Smooth muscle cell (in vitro differentiated cells): Measurements from ENCODE around the gene TMEM190. TPM values are rescaled to one million over a fixed set of nuclear protein-coding genes. Genes with fewer than 3 reads are reported as not detected.

Experiments
- DNase-seq: peaks from one replicate; lab custom pipeline; 2025; ENCODE audit not compliant: unreplicated experiment; lab: John Stamatoyannopoulos, UW
- H2AFZ ChIP-seq: fragments of 200-600 bp; sonication (generic); 2 replicates; pipeline ENCODE4 v1.6.0; 2016; ENCODE audit warnings: antibody characterized with exemption, low read depth, mild to moderate bottlenecking
- H3F3A ChIP-seq: fragments of 200-600 bp; sonication (generic); 2 replicates; pipeline ENCODE4 v1.6.0; 2017; ENCODE audit warnings: antibody characterized with exemption, low read depth
- H3K27ac ChIP-seq: fragments of 200-600 bp; sonication (generic); 2 replicates; pipeline ENCODE4 v1.5.1; 2016; ENCODE audit warnings: low read depth, mild to moderate bottlenecking
- H3K27me3 ChIP-seq: fragments of 200-600 bp; sonication (generic); 2 replicates; pipeline ENCODE4 v1.6.1; 2016; ENCODE audit warnings: low read depth, mild to moderate bottlenecking
- H3K36me3 ChIP-seq: fragments of 200-600 bp; sonication (generic); 2 replicates; pipeline ENCODE4 v1.5.1; 2016; ENCODE audit warnings: low read depth
- H3K4me1 ChIP-seq: fragments of 200-600 bp; sonication (generic); 2 replicates; pipeline ENCODE4 v1.5.1; 2016; ENCODE audit warnings: low read depth
- H3K4me2 ChIP-seq: fragments of 200-600 bp; sonication (generic); 2 replicates; pipeline ENCODE4 v1.6.0; 2016; ENCODE audit warnings: mild to moderate bottlenecking
- H3K4me3 ChIP-seq: fragments of 200-600 bp; sonication (generic); 2 replicates; pipeline ENCODE4 v1.5.1; 2016; ENCODE audit warnings: mild to moderate bottlenecking
- H3K79me2 ChIP-seq: fragments of 200-600 bp; sonication (generic); 2 replicates; pipeline ENCODE4 v1.6.0; 2016; ENCODE audit warnings: low read depth, mild to moderate bottlenecking
- H3K9ac ChIP-seq: fragments of 200-600 bp; sonication (generic); 2 replicates; pipeline ENCODE4 v1.6.0; 2016; ENCODE audit warnings: low read depth
- H3K9me3 ChIP-seq: fragments of 200-600 bp; sonication (generic); replicated peaks from 2 replicates; pipeline ENCODE4 v1.5.1; 2016; ENCODE audit warnings: low read depth
- H4K20me1 ChIP-seq: fragments of 200-600 bp; sonication (generic); 2 replicates; pipeline ENCODE4 v1.6.0; 2016; ENCODE audit warnings: low read depth
- WGBS: methylation state at CpG from one replicate; pipeline ENCODE4 v1.1.7; 2016; ENCODE audit warnings: low lambda C conversion rate; 5-methylcytosine and 5-hydroxymethylcytosine counted together
- polyA plus RNA-seq: library from polyadenylated mRNA; unstranded; fragments of >200 nt; fragmentation: Nextera tagmentation; extraction: Ambion mirVana; gene quantifications from 2 replicates; pipeline ENCODE4 v1.2.1, GENCODE V29; 2016
- total RNA-seq: library from RNA; depleted of rRNA; stranded (reverse); fragments of >200 nt; gene quantifications from 2 replicates; pipeline ENCODE4 v1.2.3, GENCODE V29; 2014
- TF ChIP-seq, protein P1 (sequence below): fragments of 200-600 bp; sonication (generic); IDR thresholded peaks from 2 replicates; pipeline ENCODE4 v1.5.1; 2017; ENCODE audit warnings: borderline replicate concordance, mild to moderate bottlenecking, antibody characterized with exemption; ENCODE audit not compliant: insufficient read depth, poor library complexity, severe bottlenecking

The TMEM190 gene
- total and polyA plus RNA-seq, 2 experiments from 2014 or later: 8.2 TPM; not detected in 1

DNA sequence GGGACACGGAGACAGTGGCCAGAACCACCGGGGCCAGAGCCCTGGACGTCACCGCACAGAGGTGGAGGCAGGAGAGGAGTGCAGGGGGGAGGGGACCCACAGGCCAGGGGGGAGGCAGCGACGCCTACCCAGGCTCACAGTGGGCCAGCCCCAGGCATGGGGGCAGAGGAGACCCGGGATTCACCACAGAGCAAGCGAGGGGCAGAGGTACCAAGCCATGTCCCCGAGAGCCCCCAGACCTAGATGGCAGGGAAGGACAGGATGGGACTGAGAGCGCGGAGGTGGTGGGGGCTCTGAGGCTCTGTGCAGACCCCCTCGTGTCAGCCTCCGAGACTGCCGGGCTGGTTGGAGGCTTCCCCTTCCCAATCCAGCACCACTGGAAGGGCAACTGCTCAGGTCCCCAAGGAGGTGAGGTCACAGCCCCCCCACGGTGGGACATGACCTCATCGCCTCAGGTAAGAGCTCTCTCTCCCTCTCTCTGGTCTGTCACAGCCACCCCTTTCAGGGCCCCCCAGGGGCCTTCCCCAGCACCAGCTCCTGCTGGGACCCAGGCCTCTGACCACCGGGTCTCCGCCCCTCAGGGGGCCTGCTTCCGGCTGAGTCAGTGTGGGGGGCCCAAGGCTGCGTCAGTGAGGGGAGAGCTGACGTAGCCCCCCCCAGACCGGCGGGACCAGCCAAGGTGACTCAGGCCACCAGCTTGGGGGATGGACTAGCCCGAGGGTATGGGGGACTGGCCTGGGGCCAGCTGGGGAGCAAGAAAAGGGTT, 4.1 kb upstream of the TMEM190 start:
- H3K36me3 ChIP-seq: no peaks in the 10 kb centered on the region
- peak overlapping the region; percentile 83 for H3K9ac ChIP-seq
- H3K79me2 ChIP-seq: peaks cover 4% of the 10 kb centered on the region
- TF ChIP-seq, protein P1, sequence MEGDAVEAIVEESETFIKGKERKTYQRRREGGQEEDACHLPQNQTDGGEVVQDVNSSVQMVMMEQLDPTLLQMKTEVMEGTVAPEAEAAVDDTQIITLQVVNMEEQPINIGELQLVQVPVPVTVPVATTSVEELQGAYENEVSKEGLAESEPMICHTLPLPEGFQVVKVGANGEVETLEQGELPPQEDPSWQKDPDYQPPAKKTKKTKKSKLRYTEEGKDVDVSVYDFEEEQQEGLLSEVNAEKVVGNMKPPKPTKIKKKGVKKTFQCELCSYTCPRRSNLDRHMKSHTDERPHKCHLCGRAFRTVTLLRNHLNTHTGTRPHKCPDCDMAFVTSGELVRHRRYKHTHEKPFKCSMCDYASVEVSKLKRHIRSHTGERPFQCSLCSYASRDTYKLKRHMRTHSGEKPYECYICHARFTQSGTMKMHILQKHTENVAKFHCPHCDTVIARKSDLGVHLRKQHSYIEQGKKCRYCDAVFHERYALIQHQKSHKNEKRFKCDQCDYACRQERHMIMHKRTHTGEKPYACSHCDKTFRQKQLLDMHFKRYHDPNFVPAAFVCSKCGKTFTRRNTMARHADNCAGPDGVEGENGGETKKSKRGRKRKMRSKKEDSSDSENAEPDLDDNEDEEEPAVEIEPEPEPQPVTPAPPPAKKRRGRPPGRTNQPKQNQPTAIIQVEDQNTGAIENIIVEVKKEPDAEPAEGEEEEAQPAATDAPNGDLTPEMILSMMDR: no peak
- peaks cover 10% of the 10 kb centered on the region for H4K20me1 ChIP-seq
- 38% methylated on average over 23 of the region's 24 CpGs for WGBS
- H3K27ac ChIP-seq: peak overlapping the region; percentile 97
- peak overlapping the region; percentile 76 for H3K4me2 ChIP-seq
- H3F3A ChIP-seq: peaks cover 17% of the 10 kb centered on the region
- DNase-seq: peak; percentile 62
- no peak overlapping the region for H2AFZ ChIP-seq
- no peaks in the 10 kb centered on the region for H3K27me3 ChIP-seq
- peaks cover 36% of the 10 kb centered on the region for H3K4me1 ChIP-seq
- H3K9me3 ChIP-seq: no peaks in the 10 kb centered on the region
- no peak overlapping the region for H3K4me3 ChIP-seq

DNA sequence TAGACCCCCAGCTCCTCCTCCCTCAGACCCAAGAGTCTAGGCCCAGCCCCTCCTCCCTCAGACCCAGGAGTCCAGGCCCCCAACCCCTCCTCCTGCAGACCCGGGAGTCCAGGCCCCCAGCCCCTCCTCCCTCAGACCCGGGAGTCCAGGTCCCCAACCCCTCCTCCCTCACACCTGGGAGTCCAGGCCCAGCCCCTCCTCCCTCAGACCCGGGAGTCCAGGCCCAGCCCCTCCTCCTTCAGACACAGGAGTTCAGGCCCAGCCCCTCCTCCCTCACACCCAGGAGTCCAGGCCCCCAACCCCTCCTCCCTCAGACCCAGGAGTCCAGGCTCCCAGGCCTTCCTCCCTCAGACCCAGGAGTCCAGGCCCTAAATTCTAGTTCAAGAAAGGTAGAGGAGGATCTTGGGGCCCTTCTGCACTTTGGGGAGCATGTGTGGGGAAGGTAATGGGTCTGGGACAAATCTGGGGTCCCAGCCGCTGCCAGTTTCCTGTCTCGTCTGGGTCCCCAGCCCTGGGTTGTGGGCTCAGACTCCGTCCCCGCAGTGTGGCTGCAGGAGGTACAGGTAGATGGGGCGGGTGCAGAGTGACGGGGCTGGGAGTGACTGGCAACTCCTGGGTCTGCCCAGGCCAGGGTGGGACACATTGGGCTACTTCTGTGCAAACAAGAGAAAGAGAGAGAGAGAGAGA, 3.2 kb upstream of the TMEM190 start:
- no peak overlapping the region for H2AFZ ChIP-seq
- H3K27ac ChIP-seq: peak overlapping the region; percentile 97
- no peak overlapping the region for H3K4me3 ChIP-seq
- peak overlapping the region; percentile 76 for H3K4me2 ChIP-seq
- H4K20me1 ChIP-seq: peaks cover 6% of the 10 kb centered on the region
- WGBS: 52% methylated on average over 7 of the region's 9 CpGs
- H3K36me3 ChIP-seq: no peaks in the 10 kb centered on the region
- H3F3A ChIP-seq: peaks cover 14% of the 10 kb centered on the region
- H3K9ac ChIP-seq: peak overlapping the region; percentile 83
- peaks cover 42% of the 10 kb centered on the region for H3K4me1 ChIP-seq
- H3K27me3 ChIP-seq: no peaks in the 10 kb centered on the region
- H3K79me2 ChIP-seq: peaks cover 4% of the 10 kb centered on the region
- no peak for DNase-seq
- H3K9me3 ChIP-seq: no peaks in the 10 kb centered on the region
- TF ChIP-seq, protein P1: no peak

DNA sequence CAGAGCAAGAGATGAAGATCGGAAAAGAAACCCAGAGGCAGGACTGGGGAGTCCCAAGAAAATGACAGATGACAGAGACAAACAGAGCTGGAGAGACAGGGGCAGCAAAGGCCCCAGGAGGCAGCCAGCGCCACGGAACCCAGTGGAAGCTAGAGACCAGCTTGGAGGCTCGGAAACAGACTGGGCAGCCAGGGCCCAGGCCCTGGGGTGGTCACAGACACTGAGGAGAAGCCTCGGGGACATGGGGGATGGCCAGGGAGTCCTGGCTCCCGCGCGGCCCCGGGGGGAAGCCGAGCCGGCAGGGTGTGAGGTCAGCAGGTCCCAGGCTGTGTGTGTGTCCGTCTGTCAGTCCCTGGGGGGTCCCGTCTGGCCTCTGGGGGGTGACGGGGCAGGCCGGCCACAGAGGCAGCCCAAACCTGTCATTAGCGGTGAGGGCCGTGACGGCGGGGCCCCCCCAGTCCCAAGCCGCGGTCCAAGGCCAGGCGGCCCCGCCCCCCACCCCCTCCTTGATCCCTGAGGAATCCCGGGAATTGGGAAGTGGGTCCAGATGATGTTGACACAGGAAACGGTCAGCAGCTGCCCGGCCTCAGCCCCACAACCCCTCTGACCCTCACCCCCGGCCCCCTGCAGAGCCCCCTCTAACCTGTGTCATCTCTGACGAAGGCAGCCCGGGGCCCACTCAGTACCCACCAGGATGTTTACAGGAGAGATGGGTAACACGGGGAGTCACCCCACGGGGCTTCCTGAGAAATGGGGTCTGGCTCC, 2.5 kb upstream of the TMEM190 start:
- Histone ChIP-seq H3K79me2 (peaks cover 4% of the 10 kb centered on the region), H3F3A (peaks cover 9% of the 10 kb centered on the region), H3K4me2 (peak overlapping the region; percentile 76), H3K36me3 (no peaks in the 10 kb centered on the region), H3K27ac (peak overlapping the region; percentile 97), H3K9me3 (no peaks in the 10 kb centered on the region), H3K4me3 (peak overlapping the region; percentile 12), H4K20me1 (no peaks in the 10 kb centered on the region), H2AFZ (no peak overlapping the region), H3K4me1 (peaks cover 37% of the 10 kb centered on the region), H3K27me3 (no peaks in the 10 kb centered on the region), H3K9ac (peak overlapping the region; percentile 83)
- TF ChIP-seq, protein P1: no peak
- DNase-seq: no peak
- 8% methylated on average over 21 of the region's 31 CpGs for WGBS
